GM08714 (cell line): ENCODE results near the gene MYO5B.

Source experiments
- H3K4me3 ChIP-seq: fragments of 200-500 bp; sonication (Bioruptor generic); 2 replicates; pipeline ENCODE4 v1.5.1; 2014; ENCODE audit warnings: mild to moderate bottlenecking, low read length, inconsistent platforms
- ZNF274 ChIP-seq: IDR thresholded peaks from 2 replicates; pipeline ENCODE4 v1.6.1; 2012; ENCODE audit warnings: mild to moderate bottlenecking, low read depth, low read length

The MYO5B gene

GRCh38 chr18:49926106-49926745 lies 268.7 kb downstream of the MYO5B start:
- no peak overlapping the region for H3K4me3 ChIP-seq
- TF ChIP-seq ZNF274, result no peak

DNA sequence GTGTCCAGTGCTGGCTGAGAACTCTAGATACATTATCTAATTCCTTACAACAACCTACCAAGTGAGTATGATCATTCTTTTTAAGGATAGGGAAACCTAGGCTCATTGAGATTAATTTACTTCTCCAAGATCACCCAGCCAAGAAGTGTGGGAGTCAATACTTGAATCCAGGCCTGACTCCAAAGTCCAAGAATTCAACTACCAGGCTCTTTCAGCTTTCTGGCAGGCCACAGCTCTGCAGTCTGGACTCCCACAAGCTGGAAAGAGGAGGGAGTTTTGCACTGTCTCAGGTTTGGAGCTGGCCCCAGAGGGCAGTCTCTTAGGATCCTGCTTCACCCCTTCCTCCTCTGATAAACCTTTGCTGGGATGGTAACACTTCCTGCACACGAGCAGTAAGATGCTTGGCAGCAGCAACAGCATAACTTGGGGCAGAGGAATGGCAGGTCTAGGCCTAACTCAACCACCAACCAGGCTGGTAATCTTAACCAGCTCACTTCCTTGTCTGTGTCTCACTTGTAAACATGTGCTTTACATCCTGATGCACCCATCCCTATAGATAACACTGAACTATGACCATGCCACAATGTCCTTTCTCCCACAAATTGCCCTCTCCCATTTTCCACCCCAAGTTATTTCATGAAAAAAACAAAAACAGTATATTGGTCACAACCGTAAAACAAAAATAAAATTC lies 270.5 kb downstream of the MYO5B start:
- TF ChIP-seq ZNF274, result no peak
- H3K4me3 ChIP-seq, result no peak overlapping the region

GRCh38 chr18:49922228-49922627 lies 272.7 kb downstream of the MYO5B start:
- TF ChIP-seq ZNF274, result no peak
- H3K4me3 ChIP-seq, result no peak overlapping the region

- H3K4me3 ChIP-seq, result no peak overlapping the region
- TF ChIP-seq ZNF274, result no peak
Measured at GRCh38 chr18:49921318-49921985, 273.5 kb downstream of the MYO5B start.

GRCh38 chr18:49920731-49921130 lies 274.2 kb downstream of the MYO5B start:
- H3K4me3 ChIP-seq, result no peak overlapping the region
- no peak for TF ChIP-seq ZNF274

DNA sequence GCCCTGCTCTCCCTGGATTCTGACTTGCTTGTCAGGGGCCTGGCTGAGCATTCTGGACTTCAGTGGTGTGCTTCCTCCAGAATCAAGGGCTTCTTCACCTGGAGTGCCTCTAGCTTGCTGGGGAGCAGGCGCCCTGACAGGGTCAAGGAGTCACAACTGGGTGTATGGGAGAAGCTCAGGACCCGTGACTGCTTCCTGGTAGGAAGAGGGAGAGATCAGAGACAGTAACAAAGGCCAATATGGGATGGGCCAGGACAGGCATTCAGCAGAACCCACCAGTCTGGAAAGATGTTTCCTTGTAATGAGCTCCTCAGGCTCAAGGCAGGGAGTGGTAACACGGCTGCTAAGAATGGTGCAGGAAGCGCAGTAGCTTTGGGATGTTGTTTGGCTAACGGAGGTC lies 277.2 kb downstream of the MYO5B start:
- no peak overlapping the region for H3K4me3 ChIP-seq
- no peak for TF ChIP-seq ZNF274

GRCh38 chr18:49915352-49915751 lies 279.6 kb downstream of the MYO5B start:
- TF ChIP-seq ZNF274, result no peak
- no peak overlapping the region for H3K4me3 ChIP-seq

DNA sequence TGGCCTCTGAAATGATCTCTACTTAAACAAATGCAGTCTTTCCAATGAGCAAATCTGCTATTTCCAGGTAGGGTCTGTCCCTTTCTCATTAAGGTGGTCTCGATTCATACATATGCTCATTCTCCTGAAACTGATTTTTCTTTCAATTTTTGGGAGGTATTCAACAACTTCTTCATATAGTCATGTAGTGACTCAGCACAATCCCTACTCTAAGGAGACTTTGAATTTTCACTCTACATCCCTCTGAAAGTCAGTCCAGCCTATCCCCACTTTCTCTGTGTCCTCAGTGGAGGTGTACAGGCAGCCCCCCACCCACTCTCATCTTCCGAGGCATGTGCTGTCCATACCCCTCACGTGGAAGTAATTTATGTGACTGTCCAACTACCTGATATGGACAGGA lies 281.7 kb downstream of the MYO5B start:
- H3K4me3 ChIP-seq, result no peak overlapping the region
- no peak for TF ChIP-seq ZNF274

- no peak overlapping the region for H3K4me3 ChIP-seq
- no peak for TF ChIP-seq ZNF274
Measured at GRCh38 chr18:49911427-49911826, 283.5 kb downstream of the MYO5B start.

GRCh38 chr18:49910986-49911385 lies 284.0 kb downstream of the MYO5B start:
- no peak for TF ChIP-seq ZNF274
- H3K4me3 ChIP-seq, result no peak overlapping the region

- TF ChIP-seq ZNF274, result no peak
Measured at GRCh38 chr18:49910019-49910418, 284.9 kb downstream of the MYO5B start.

DNA sequence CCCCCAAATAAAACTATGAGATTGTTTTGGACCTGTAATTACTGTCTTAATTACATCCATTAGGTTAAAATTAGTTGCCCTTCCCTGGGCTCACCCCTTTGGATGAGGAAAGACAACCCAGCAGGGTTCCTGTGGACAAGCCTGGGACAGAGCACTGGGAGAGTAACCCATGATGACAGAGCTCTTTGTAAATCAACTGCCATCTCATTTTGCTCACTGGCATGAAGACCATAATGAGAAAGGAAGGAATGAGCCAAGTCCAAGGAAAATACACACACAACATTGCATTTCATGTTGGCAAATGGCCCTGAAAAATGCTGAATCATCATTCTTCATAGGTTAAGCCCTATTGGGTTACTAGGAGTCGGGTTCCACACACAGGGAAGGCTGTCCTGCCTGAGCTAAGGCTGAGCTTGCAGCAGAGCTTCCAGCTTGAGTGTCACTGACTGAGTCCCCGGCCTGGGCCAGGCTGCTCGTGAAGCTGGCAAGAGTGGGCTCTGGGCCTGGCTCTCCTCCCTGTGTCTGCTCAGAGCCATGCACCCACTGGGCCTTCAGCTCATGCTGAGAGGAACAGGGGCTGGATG lies 287.5 kb downstream of the MYO5B start:
- no peak overlapping the region for H3K4me3 ChIP-seq
- no peak for TF ChIP-seq ZNF274

More at GRCh38 chr18:49910019-49910418, 284.9 kb downstream of the MYO5B start:
- H3K4me3 ChIP-seq, result no peak overlapping the region

- TF ChIP-seq ZNF274, result no peak
- no peak overlapping the region for H3K4me3 ChIP-seq
Measured at GRCh38 chr18:49905771-49906170, 289.2 kb downstream of the MYO5B start.

- no peak for TF ChIP-seq ZNF274
- no peak overlapping the region for H3K4me3 ChIP-seq
Measured at GRCh38 chr18:49904871-49905555, 289.9 kb downstream of the MYO5B start.
